Kidney capillary endothelial cell (primary cell): ENCODE results near the gene CAPN15.
"Not testable (repeated sequence)": the region's sequence is repeated elsewhere in the genome, so short reads cannot be mapped to it uniquely, and the experiment has no call there.

ENCODE experiments used
- DNase-seq: peaks from one replicate; pipeline ENCODE4 v3.0.0-alpha.2; 2018; ENCODE audit warnings: low spot score

The CAPN15 gene

DNA sequence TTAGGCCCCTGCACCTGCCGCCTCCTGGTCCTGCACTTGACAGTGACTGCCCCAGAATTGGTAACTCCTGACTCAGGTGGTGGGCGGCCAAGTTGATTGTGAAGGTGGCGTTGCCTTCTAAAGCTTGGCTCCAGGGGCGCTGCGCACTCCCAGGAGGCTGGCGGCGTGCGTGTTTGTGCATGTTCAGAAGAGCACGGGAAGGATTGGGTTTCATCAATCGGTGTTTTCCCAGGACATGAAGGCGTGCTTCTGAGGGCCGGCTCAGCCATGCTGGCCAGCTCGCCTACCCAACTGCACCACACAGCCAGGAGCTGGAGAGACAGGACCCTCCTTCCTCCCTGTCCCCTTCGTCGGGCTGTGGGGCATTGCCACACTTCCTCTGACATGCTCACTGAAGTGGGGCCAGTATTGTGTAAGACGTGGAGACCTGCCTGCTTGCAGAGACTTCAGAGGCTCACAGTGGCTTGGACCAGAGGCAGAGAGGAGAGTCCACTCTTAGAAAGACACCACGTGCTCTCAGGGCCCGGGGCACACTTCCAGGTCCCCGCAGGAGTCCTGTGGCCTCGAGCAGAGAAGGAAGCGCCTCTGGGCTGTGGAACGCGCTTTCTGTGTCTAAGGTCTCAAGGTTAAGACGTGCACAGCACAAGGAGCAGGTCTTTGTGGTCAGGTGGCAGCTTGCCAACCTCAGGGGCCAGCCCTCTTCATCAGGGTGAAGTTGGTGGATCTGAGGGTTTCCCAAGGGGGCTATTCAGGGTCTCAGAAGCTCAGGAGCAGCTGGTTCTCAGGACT, 65.2 kb downstream of the CAPN15 start:
- DNase-seq: no peak

DNA sequence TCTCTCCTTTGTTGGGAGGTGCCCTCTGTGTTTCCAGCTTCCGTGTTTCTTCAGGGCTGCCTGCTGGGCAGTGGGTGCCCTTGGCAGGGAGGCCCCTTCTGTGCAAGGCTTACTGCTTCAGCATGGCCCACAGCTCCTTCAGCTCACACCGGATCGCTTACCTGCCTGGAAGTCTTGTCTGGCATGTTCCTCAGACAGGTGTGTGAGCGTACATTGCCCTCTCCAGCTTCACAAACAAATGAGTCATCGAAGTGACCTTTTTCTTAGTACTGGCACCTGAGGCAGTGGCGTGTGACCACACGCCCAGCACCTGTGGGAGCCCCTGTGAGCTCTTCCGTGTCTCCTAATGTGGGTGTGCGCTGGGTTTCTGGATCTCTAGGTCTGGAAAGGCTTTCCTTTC, 65.9 kb downstream of the CAPN15 start:
- no peak for DNase-seq

DNA sequence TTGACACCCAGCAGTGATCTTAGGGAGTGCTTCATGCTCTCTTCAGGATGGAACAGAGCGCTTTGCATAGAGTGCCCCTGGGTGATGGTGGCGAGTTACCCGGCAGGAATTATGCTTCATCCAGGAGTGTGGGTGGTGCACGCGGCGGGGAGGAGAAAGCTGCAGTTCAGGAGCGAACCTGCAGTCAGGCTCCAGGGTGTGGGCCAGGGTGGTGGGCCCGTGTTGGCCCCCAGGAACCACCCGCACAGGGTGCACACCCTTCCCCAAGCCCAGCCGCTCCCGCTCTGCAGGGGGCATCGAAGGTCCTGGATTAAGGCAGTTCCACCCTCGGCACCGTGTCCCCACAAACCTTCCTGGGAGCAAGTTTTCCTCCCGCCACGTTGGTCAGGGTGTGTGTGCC, 66.3 kb downstream of the CAPN15 start:
- no peak for DNase-seq

DNA sequence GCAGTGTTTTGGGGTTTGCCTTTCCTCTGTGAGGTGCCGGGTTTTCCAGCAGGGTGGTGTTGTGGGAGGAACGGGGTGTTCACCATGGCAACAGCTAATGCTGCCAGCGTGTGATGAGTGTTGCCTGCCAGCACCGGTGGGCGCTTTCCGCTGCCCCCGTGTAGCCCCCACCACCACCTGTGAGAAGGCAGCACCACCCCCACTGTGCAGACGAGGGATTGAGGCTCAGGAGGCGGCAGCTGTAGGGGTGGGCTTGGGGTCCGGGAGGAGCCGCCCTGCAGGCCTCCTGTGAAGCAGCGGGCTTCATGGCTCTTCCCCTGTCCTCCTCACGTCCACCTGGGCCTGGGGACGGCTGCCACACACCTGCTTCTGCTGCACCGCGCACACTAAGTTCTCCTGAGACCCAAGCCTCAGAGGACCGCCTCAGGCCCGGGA, 67.6 kb downstream of the CAPN15 start:
- DNase-seq: no peak

DNA sequence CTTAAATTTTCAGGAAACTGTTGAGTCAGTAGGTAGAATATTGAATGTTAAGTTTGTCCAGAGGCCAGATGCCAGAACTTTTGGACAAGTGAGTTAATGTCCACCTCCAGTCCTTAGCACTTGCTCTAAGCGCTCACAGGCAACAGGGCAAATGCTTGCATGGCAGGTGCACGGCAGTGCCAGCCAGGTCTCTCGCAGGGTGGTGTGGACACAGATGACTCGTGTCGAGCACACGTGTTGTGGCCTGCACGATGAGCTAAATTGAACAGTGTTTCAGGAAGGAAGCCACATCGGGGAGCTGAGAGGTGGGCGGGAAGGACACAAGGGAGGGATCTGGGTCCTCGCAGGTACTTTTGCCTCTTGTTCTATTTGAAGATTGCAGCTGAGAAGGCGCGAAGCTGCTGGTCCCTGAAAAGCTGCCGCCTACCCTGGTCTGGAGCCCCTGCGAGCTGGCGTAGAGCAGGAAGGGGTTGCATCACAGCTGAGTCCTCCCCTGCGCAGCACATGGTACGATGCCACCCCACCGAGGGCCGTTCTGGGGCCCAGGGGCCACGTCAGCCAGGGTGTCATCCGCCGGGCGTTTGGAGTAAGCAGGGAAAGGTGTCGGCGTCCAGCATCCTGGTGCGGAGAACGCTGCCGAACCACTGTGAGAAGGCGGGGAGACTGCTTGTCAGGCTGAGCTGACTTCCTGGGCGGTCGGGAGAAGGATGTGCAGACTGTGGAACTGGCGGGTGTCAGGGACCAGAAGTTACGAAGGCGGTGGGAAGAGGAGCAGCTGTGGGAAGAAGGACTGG, 68.6 kb downstream of the CAPN15 start:
- no peak for DNase-seq

DNA sequence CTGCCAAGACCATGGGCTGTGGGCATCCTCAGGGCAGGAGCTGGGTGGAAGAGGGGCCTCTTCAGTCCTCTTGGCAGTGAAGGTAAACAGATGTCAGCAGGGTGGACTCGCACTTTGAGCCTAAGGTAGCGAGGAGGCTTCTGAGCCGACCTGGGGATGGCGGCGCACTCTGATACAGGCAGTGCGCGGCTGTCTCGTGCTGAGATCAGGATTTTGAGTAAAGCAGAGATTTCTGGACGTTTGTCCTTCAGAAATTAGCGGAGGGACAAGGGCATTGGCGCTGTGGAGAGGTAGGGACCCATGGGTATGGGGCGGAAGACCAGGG, 69.2 kb downstream of the CAPN15 start:
- DNase-seq: no peak

DNA sequence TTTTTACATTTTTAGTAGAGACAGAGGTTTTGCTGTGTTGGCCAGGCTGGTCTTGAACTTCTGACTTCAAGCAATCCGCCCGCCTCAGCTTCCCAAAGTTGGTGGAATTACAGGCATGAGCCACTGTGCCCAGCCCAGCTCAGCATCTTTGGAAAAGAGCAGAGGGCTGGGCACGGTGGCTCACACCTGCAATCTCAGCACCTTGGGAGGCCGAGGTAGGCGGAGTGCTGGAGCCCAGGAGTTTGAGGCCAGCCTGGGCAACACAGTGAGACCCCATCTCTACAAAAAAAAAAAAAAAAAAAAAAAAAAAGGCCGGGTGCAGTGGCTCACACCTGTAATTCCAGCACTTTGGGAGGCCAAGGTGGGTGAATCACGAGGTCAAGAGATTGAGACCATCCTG, 70.1 kb downstream of the CAPN15 start:
- not testable (repeated sequence) for DNase-seq

DNA sequence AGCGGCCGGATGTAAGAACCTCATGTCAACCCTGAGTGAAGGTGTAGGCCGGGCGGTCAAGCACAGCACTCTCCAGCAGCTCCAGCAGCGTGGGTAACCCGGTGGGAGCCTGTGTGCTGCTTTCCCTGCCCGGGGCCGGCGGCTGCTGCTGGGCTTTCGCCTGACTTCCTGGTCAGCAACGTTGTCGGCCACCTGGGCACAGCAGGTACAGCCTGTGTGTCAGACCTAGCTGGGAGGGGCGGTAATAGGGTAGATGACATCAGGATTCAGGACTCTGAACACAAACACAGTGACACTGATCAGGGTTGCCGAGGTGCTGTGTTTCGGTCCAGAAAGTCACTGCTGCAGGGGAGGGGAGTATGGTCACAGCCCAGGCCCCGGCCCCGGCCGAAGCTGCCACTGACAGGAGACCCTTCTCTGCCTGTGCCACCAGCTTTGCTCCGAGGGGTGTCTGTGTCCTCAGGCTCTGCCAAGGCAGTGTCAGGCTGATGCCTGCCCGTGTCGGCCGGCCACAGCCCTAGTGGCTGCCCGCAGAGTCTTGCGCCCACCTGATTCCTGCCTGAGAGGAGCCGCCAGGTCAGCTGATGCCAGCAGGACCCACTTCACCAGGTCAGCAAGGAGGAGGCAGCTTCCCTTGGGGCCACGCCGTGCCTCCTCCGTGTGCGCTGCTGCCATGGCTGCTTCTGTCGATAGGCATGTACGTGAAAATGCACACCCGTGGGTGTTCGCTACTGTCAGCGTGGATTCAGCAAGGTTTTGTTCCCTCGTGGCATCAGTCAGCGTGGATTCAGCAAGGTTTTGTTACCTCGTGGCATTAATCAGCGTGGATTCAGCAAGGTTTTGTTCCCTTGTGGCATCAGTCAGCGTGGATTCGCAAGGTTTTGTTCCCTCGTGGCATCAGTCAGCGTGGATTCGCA, 71.6 kb downstream of the CAPN15 start:
- no peak for DNase-seq

DNA sequence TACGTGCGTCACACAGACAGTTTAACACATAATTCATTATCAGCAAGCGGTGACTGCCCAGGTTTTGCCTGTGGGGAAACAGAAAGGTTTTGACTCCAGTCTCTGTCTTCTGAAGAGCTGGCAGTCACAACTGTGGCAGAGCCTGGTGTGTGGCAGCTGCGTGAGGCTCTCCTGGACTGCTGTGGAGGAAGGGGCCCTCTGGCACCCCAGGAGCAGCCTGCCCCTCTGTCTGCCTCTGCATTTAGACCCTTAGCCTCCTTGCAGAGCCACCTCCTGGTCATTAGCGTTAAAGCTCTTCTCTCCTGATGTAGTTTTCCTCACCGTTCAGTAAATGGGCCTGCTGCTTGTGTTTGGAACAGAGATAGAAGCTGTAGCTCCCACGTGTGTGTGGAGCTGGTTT, 73.3 kb downstream of the CAPN15 start:
- no peak for DNase-seq

DNA sequence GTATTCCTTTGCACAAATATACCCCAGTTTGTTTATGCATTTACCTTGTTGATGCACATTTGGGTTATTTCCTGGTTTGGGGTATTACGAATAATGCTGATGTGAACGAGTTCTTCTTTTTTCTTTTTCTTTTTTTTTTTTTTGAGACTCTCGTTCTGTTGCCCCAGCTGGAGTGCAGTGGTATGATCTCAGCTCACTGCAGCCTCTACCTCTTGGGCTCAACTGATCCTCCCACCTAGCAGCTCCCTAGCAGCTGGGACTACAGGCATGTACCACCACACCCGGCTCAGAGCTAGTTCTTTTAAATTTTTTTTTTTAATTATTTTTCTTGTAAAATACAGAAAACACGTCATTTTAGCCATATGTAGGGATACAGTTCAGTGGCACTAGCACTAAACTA, 76.4 kb downstream of the CAPN15 start:
- no peak for DNase-seq
